NCI-H2029 (cell line): ENCODE results near the gene MAVS.
"Not testable (repeated sequence)": the region's sequence is repeated elsewhere in the genome, so short reads cannot be mapped to it uniquely, and the experiment has no call there.

Source experiments
- DNase-seq: peaks from one replicate; lab custom pipeline; 2025; lab: John Stamatoyannopoulos, UW

Gene MAVS

DNA sequence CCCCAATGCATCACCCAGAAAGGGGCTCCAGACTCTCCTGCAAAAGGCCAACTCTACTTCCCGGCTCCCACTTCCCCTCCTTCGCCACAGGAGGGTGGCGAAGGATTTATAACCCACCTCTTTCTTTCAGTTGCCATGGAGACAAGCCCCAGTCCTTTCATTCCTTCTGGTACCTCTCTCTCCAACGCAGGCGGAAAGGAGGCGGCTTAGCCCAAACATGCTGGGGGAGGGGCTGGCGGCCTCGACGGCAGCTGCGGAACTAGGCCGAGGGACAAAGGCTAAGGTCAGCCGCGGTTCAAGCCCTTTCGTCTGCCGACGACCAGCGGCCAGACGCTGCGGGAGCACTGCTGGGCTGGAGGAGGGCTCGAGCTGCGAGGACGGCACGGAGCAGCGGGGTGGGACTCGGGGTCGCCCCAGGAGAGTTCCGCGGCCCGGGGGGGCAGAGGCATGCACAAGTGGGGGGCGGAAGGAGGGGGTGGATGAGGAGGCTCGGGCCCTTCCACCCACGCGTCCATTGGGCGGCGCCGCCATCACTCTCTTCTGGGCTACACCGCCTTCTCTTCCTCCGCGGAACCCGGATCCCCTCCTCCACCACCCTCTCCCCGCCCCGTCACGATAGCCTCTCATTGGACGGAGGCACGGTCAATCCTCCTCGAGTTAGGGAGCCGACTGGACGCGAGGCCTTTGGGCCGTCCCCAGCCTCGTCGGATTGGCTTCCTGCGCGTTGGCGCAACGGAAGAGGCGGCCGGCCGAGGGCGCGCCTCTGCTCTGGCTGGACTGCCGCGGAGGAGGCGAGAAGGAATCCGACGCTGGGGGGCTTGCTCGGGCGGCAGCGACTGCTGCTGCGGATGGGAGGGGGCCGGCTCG lies 42.2 kb downstream of the MAVS start, which contains the start of gene PANK2:
TSS of gene PANK2 (plus strand) at position 766 of the 867 bp plus-strand sequence.
- DNase-seq = peak; percentile 98

DNA sequence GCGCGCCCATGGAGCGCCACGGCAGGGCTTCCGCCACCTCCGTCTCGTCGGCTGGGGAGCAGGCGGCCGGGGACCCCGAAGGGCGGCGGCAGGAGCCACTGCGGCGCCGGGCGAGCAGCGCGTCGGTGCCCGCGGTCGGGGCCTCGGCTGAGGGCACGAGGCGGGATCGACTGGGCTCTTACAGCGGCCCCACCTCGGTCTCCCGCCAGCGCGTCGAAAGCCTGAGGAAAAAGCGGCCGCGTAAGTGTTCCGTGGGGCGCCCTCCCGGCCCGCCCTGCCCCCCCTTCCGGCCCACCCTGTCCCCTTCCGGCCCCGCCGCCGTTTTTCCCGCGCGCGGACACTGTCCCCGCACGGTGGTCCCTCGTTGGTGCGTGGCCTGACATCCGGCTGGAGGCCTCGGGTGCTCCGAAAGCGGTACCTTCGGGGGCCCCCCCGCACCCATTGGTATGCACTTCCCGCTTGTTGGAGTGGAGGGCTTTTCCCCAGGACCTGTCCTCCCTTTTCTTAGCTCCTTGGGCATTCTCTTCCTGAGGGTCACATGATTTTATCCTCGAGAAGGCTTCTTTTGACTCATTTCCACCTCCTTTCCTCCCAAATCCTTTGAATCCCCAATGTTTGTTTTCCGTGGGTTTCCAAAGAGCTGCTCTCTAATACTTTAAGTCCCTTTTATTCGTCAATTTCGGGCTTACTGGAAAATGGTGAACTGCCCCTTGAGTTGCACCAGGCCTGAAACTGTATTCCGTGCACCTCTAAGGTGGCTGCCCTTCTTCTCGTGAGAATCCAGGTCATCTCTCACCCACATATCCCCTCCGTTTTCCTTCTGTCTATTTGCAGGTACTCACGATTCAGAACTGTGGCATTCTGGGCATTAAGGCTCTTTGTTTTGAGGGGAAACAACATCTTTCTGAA lies 43.1 kb downstream of the MAVS start:
- peak; percentile 24 for DNase-seq

DNA sequence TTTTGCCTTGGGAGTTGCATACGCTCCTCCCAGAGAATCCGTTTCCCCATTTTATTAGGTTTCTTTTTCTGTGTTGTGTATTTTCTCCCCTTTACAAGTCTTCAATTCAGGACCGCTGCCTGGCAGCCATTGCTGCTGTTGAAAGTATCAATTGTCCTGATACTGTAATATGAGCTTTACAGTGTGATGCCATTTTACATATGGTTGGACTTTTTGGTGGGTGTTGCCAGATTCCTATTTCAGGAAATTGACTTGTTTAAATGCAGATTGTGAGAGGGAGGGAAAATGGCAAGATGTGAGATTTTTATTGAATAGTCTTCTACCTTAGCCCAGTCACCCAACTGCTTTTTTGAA lies 43.7 kb downstream of the MAVS start:
- DNase-seq = peak; percentile 42

DNA sequence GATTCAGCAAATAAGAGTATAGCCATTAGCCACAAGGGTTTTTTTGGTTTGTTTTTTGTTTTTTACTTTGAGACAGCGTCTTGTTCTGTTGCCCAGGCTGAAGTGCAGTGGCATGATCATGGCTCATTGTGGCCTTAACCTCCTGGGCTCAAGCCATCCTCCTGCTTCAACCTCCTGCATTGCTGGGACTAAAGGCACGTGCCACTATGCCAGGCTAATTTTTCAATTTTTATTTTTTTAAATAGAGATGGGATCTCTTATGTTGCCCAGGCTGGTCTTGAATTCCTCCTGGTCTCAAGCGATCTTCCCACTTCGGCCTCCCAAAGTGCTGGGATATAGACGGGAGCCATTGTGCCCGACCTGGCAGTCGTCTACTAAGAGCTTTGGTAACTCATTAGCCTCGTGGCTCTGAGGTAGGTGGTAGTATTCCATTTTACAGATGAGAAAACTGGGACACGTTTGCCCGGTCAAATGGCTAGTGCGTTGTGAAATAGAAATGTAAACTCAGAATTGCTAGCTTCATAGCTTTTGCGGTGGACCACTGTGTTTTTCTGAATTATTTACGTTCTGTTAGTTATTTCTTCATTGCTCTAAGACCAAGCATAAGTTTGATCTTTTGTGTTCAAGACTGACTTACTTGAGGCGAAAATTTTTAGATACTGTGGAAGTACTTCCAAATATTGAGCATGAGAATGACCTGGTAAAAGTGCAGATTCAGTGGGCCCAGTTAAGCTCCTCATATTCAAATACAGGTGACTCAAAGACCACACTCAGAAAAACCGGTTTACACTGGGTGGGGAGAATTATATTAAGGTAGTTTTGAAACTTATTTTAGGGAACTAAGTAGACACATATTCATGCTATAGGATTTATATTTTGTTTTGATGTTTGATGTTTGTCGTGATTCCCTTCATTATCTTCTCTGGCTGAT lies 44.6 kb downstream of the MAVS start:
- no peak for DNase-seq

DNA sequence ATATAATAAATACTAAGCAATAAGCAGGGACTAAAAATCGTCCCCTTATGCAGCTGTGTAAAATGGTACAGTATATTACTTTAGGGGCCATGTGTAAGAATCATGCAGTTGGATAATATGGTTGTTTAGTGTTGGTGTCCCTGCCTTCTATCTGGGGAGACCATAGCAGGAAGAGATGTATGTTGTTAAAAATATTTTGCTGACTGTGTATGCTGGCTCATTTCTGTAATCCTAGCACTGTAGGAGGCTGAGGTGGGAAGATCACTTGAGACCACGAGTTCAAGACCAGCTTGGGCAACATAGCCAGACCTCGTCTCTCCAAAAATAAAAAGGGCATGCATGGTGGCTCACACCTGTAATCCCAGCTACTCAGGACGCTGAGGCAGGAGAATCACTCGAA lies 48.2 kb downstream of the MAVS start:
- no peak for DNase-seq

DNA sequence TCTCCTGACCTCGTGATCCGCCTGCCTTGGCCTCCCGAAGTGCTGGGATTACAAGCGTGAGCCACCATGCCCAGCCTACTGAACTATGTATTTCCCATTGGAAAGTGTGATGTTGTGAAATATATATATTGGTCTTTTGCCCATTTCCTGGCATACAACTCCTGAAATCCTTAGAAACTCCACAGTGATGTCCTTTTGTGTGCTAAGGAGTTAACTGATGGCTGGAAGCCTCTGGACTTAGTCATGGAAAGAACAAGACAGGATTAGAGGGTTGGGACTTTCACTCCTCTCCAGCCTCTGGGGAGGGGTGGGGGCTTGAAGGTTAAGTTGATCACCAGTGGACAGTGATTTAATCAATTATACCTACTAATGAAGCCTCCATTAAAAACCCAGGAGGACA lies 49.7 kb downstream of the MAVS start:
- DNase-seq = no peak

DNA sequence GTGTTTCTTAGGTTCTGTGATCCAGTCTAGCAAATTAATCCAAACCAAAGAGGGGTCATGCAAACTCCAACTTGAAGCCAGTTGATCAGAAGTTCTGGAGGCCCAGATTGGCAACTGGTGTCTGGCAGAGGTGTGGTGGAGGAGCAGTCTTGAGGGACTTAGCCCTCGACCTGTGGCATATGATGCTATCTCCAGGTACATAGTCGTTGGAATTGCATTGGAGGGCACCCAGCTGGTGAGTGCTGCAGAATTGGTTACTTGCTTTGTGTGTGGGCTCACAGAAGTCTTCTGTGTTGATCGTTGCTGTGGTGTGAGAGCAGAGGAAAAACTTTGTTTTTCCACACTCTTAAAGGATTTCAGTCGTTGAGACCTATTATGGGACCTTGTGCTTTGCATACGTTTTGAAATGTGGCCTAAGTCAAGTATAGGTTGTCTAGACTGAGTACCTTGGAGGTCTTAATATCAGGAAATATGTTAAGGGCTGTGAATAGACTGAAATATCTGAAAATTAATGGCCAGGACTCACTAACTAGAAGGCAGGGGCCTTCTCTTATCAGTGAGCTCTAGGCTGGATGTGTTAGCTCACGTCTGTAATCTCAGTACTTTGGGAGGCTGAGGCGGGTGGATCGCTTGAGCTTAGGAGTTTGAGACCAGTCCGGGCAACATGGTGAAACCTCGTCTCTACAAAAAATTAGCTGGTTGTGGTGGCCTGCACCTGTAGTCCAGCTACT lies 50.4 kb downstream of the MAVS start:
- DNase-seq = no peak

DNA sequence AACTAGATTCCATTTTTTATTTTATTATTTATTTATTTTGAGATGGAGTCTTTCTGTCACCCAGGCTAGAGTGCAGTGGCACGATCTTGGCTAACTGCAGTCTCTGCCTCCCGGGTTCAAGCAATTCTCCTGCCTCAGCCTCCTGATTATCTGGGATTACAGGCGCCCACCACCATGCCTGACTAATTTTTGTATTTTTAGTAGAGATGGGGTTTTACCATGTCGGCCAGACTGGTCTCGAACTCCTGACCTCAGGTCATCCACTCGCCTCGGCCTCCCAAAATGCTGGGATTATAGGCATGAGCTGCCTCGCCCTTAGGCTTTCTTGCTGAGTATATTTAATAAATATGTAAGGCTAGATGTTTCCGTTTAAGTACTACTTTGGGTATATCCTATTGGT lies 51.5 kb downstream of the MAVS start:
- DNase-seq = not testable (repeated sequence)

DNA sequence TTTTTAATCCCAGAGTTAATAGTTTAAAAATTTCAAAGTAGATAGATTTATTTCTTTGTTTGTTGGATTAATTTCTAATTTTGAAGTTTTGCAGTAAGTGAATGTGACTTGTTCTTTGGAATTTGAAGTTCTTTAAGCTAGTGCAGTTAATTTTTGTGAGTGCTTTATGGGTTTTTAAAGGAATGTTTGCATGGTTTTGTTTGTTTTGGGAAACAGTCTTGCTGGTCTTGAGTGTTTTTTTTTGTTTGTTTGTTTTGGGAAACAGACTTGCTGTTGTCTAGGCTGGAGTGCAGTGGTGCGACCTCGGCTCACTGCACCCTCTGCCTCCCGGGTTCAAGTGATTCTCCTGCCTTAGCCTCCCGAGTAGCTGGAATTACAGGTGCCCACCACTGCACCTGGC lies 52.0 kb downstream of the MAVS start:
- DNase-seq = no peak

DNA sequence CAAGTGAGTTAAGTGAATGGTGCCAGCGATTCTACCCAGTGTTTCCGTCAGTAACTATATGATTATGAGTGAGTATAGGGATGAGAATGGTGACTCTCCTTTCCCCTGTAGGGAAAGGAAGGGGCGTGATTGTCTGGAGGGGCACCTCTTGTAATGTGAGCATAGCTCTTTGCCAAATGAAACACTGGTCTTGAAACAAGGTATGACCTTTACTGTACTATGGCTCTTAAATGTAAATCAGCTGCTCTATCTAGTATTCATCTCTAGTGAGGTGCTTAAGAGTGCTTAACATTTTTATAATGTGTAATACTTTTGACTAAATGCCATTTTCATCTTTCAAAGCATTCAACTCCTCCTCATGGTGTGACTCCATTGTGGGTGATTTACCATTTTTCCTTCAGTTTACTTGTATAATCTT lies 53.6 kb downstream of the MAVS start:
- DNase-seq = peak; percentile 50

DNA sequence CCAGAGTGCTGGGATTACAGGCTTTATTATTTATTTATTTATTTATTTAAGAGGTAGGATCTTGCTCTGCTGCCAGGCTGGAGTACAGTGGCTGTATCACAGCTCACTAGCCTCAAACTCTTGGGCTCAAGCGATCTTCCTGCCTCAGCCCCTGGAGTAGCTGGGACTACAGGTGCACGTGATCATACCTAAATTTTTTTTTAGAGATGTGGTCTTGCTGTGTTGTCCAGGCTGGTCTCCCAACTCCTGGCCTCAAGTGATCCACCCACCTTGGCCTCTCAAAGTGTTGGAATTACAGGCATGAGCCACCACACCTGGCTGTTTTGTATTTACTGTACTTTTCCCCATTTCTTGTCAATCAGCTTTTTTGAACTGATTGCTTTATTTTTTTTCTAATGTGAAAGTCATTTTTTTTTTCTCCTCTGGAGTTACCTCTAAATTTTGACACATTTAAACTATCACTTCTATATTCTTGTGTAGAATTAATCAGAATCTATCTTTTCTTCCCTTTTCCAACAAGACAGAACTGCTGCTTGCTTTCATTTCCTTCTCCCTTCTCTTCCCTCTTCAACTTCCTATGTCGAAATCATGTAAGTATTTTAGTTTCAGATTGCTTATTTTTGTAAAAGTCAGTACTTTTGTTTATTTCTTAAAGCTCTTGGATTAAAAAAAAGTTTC lies 54.5 kb downstream of the MAVS start:
- DNase-seq = no peak

DNA sequence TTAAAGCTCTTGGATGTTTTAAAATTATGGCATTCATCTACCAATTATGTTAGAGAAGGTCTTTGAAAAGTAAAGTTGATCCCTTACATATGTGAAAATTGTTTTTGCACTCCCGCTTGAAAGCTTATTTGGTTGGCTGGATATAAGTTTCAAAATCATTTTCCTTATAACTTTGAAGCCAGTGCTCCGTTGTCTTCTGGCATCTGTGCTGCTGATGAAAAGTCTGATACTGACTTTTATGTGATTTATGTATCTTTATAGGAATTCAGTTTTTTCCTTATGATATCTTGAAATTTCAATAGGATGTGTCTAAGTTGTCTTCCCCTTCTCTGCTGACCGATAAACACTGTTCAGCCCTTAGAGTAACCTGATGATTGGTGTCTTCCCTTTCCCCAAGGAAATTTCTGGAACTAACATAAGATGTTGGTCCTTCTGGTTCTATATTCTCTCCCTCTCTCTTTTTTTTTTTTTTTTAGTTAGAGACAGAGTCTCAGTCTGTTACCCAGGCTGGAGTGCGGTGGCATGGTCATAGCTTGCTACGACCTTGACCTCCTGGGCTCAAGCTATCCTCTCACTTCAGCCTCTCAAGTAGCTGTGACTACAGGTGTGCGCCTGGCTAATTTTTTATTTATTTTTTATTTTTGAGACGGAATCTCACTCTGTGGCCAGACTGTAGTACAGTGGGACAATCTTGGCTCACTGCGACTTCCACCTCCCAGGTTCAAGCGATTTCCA lies 55.2 kb downstream of the MAVS start:
- no peak for DNase-seq

DNA sequence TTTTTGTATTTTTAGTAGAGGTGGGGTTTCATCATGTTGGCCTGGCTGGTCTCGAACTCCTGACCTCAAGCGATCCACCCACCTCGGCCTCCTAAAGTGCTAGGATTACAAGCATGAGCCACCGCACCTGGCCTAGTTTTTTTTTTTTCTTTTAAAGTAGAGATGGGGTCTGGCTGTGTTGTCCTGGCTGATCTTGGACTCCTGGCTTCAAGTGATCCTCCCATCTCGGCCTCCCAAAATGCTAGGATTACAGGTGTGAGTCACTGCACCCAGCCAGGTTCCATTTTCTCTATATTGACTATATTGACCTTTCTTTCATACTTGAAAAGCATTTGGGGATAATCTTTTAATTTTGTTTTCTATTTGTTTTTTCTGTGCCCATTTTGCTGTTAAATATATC lies 55.8 kb downstream of the MAVS start:
- no peak for DNase-seq

DNA sequence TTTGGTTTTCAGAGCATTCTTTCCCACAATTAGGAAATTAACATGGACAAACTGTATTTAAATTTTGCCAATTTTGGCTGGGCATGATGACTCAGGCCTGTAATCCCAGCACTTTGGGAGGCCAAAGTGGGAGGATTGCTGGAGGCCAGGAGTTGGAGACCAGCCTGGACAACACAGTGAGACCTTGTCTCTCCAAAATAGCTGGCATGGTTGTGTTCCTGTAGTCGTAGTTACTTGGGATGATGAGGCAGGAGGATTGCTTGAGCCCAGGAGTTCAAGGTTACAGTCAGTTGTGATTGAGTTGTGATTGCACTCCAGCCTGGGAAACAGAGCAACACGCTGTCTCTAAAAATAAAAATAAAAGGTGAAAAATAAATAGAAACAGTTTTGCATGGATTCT lies 57.6 kb downstream of the MAVS start:
- DNase-seq = no peak

DNA sequence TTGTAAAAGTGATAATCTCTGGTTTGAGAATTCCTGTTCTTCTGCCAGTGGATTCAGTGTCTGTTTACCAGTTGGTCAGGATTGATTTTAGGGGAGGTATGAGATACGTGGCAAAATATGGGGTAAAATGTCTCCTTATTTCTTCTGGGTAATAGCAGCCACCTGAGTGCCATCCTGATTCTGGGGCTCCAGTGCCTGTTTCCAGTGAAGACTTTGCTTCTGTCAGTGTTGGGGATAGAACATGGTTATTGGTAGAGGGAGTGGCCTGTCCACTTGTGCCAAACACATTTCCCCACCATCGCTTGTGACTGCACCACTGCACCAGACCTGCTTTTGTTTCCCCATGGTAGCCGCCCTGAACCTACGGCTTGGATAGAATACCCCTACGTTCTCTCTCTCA lies 58.2 kb downstream of the MAVS start:
- no peak for DNase-seq

DNA sequence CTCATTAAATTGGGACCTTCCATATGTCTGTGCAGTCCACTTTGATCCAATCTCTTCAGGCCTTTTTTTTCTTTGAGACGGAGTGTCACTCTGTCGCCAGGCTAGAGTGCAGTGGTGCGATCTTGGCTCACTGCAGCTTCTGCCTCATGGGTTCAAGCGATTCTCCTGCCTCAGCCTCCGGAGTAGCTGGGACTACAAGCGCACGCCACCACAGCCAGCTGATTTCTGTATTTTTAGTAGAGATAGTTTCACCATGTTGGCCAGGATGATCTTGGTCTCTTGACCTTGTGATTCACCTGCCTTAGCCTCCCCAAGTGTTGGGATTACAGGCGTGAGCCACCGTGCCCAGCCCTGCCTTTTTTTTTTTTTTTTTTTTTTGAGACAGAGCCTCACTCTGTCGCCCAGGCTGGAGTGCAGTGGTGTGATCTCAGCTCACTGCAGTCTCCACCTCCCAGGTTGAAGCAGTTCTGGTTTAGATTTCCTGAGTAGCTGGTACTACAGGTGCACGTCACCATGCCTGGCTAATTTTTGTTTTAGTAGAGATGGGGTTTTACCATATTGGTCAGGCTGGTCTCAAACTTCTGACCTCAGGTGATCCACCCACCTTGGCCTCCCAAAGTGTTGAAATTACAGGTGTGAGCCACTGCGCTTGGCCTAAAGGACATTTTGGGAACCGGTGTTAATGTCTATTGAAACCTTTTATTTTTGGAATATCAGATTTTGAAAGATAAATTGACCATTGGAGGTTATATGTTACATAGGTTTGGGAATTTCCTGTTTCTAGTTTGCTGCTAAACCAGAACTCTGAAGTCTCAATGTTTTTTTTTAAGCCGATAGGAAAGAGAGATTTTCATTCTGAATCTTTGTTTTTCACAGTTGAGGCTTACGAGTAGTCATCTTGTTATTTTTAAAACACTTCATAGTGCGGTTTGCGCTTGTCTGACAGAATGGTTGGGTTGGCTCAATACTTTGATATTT lies 60.4 kb downstream of the MAVS start:
- DNase-seq = not testable (repeated sequence)

DNA sequence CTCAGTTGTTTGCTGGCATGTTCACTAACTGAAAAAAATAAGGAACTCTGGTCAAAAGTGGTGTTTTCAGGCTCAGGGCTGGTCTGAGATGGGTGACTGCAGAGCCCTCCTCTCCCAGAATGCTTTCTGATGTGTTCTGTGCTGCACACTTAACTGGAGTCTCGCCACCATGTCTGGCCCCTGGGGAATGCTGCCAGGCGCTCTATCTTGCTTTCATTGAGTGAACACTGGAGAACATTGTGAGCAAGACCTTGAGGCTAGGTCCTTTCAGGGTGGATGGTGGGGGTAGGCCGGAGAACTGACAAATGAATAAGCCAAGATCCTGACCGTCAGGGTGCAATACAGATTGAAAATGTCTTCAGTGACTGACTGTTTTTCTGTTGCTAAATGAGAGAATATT lies 62.0 kb downstream of the MAVS start:
- no peak for DNase-seq

DNA sequence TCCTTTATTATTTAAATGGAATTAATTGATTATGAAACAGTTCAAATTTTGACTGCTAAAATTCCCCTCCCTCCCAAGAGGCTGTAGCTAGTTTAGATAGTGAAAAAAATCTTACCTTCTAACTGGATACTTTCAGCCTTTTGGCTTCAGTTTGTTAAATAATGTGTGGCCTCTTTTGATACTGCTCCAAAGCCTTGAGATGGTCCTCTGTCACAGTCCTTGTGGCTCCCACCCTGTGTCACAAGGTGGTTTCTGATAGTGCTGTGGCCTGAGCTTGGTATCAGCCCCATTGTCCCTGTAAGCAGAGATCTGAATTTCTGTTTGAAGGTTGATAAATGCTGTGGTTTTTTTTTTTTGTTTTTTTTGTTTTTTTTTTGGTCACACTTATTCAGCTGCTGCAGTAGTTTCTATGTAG lies 63.3 kb downstream of the MAVS start:
- DNase-seq = no peak

DNA sequence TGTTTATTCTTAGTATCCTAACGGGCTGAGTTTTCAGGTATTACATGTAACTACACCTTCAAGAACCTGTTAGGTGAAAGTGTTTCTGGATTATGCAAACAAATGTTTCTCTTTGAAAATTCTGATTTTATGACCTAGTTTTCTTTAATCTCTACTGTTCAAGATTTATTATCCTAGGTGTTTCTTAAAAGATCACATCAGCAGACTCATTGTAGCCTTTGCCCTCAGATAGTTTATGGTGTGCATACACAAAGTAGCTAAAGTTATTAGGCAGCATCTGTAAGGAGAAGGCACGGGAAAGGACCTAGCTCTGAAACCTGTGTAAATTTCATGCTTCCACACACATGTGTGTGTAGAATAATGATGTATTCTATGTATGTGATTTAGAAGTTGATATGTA lies 64.2 kb downstream of the MAVS start:
- DNase-seq = no peak
